Hematopoietic multipotent progenitor cell (in vitro differentiated cells): ENCODE measurements around the gene LTBP2. TPM values are rescaled to one million over a fixed set of nuclear protein-coding genes. Genes with fewer than 3 reads are reported as not detected.
A peak's percentile ranks its signal among the peaks of the same experiment; 100 is the strongest.
"Not testable (repeated sequence)": the region's sequence is repeated elsewhere in the genome, so short reads cannot be mapped to it uniquely, and the experiment has no call there.

Experiments used
- DNase-seq, 3 donors: peaks; one replicate each; pipeline ENCODE4 v3.0.0-alpha.2; 2011 to 2015; ENCODE audit warnings: low read depth in 2 of 3, low spot score in 2 of 3
- total RNA-seq: library from RNA; depleted of rRNA; stranded (reverse); fragments of >200 nt; gene quantifications from one replicate; pipeline ENCODE4 v1.2.3, GENCODE V29; 2012

Gene LTBP2
- total RNA-seq, 1 donor = 0.27 TPM

DNA sequence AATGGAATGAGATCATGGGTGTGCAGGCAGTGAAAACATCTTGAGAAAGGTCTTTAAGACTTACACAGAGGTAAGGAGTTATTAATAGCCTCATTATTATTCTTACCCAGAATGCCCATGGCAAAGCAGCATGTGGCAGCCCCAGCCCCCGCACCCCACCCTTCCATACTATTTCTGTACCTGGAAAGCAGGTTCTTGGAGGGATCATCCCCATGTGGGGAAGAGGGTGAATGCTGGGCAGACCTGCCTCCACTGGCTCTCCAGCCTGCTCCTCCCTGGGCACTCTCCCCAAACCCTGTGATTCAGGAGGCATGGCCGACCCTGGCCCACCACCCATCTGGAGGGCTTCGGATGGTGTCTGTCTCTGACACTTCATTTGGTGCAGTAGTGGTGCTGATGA is 147.3 kb downstream of the LTBP2 start:
- DNase-seq = no peak

DNA sequence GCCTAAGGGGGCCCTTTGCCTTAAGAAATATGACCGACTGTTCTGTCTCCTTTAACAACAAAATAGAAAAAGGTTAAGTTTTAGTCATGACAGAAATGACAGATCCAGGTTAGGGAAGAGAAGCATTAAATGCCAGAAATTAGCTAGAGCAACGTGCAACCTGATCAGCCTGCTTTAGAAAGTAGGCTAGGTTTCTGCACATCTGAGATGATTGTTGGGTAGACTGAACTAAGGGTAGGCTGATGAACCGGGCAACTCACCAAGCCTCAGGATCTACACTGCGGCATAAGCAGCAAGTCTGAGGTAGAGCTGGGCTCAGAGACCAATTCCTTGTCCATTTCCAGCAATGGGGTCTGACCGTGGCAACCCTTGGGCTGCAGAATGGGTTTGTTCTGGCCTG is 148.3 kb downstream of the LTBP2 start:
- DNase-seq = no peak

DNA sequence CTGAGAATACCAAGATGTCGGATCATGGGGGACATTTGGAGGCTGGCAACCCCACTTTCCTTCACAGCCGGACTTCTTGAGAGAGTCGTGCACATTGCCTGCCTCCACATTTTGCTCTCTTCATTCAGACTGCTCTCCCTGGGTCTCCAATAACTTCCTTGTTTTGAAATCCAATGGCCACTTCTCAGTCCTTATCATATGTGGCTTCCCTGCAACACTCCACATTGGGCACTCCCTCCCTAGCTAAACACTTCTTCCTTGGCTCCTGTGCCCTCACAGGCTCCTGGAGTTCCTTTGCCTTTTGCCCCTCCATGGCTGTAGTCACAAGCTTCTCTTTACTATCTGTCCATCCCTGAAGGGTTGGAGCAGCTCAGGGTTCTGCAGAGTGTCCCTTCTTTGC is 149.0 kb downstream of the LTBP2 start:
- no peak for DNase-seq

DNA sequence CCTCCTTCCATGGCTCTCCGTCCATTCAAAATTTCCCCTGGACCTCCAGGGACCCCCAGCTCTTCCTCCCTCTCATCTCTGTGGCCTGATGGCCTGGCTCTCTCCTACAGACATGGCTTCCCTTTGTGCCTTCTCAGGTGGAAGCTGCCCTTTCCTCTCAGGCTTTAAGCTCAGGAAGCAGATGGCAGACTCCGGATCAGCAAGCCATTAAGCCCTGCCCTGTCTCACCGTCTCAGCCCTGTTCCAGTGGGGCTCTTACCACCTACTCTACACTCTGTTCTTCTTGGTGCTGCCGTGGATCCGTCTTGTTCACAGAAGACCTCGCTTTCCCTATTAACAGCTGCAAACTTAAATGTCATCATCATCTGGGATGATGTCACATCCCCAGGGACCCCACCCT is 152.1 kb downstream of the LTBP2 start:
- peak in 2 of 3 donors; percentile 1 to 44 for DNase-seq

DNA sequence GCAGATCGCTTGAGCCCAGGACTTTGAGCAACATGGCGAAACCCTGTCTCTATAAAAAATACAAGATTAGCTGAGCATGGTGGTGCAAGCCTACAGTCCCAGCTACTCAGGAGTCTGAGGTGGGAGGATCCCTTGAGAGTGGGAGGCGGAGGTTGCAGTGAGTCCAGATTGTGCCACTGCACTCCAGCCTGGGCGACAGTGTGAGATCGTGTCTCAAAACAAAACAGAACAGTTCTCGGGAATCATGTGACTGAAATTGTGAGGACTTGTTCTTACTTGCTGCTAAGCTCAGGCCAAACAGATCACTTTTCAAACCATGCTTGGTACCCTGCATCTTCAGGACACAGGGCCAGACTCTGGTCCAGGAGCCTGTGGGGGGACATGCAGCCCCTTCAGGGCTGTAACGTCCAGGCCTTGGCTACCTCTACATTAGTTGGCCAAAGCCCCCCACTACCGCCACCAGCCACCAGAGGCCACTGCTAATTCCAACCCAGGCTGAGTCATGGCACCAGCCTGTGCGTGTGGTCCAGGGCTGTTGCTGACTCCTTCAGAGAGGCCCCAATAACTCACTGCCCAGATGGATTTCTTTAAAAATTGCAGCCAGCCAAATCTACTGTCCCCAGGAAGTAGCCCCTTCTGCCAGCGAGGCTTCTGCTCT is 152.6 kb downstream of the LTBP2 start:
- peak in 2 of 3 donors; percentile 53 to 70 for DNase-seq

DNA sequence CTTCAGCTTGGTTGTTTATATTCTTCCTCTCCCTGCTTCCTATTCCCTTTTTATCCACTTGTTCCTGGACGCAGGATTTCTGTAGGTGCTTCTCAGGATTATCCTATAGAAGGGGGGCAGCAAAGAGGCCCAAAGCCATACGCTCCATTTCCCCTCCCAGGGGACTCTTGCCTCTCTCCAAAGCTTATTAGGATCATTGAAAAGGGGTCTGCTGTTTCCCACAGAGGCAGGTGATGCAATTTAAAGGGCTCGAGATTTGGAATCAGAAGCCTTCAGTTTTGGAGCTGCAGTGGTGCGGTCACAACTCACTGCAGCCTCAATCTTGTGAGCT is 154.5 kb downstream of the LTBP2 start:
- no peak for DNase-seq

DNA sequence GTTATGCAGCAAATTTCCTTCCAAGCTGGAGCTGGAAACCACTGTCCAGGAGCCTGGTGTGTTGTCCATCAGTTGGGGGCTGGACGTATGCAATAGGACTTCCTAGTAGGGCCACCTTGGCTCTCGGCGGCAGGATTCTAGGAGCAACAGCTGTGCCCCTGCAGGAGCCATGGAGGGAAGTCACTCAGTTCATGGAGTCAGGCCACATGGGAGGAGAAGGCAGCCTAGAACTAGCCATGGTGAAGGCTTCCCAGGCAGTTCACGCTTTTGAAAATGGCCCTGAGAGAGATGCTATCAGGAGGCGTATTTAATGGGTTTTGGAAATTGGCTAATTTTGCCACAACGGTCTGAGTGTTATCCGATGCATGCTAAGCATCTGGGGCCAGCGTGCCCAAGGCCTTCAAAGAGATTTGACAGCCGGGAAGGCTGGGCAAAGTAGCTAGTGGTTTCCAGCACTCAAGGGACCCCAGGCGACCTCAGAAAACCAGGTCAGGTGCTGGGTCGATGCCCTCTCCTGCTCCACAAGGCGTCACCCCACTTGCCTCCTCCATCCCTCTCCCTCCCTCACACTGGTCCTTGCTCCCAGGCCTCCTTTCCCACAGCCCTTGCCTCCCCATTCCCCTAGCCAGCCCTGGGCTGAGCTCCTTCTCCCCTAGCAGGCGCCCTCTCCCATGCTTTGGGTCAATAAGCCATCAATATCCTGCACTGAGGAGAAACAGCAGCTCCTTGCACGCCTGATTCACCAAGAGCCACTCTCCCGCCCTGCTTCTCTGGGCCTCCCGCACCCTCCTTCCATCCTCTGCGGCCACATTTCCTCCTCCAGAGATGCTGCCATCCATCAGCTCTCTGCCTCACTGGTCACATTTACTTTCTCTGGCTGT is 155.1 kb downstream of the LTBP2 start:
- no peak for DNase-seq

DNA sequence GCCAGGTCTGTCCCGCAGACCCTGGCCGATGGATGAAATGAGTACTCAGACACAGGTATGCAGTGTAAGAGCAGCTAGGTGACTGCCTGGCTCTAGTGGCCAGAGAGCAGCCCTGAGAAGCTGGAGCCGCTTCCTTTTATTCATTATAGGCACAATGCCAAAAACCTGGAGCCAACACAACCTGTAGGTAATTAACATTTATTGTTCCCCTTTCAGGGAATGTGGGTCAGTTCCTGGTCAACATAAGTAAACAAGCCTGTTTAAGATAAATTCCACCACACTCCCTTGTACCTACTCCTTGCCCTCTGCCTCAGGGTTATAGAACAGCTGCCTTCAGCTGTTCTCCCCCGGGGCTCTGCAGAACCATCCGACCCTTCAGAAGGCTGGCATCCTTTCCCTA is 157.6 kb downstream of the LTBP2 start:
- DNase-seq = not testable (repeated sequence)

Other genes starting within 250 kb of the LTBP2 start
- not detected for gene SYNDIG1L, start 186.0 kb downstream of the LTBP2 start, total RNA-seq
- gene NPC2, start 118.9 kb downstream of the LTBP2 start, total RNA-seq = 147 TPM
- 17.2 TPM for gene ISCA2, start 118.5 kb downstream of the LTBP2 start, total RNA-seq
- 58.7 TPM for gene AREL1, start 100.8 kb upstream of the LTBP2 start, total RNA-seq
- gene FCF1, start 100.9 kb upstream of the LTBP2 start, total RNA-seq = 13.7 TPM
- gene YLPM1, start 151.1 kb upstream of the LTBP2 start, total RNA-seq = 21.3 TPM